SHP77 treated with DMSO at 0.1 percent for 48 hours (cell line): Measurements from ENCODE around the gene MOCS3.
"Not testable (repeated sequence)": the region's sequence is repeated elsewhere in the genome, so short reads cannot be mapped to it uniquely, and the experiment has no call there.

ENCODE experiments used
- DNase-seq: peaks from one replicate; lab custom pipeline; 2025; lab: John Stamatoyannopoulos, UW

MOCS3 gene

GRCh38 chr20:50932016-50932485, 26.6 kb upstream of the MOCS3 start:
- no peak for DNase-seq

GRCh38 chr20:50932691-50933280, 25.8 kb upstream of the MOCS3 start:
- no peak for DNase-seq

GRCh38 chr20:50933589-50933988, 25.0 kb upstream of the MOCS3 start:
- DNase-seq = no peak

- DNase-seq = no peak
Measured at GRCh38 chr20:50943069-50943468, 15.5 kb upstream of the MOCS3 start.

GRCh38 chr20:50948132-50948785, 10.4 kb upstream of the MOCS3 start:
- no peak for DNase-seq

GRCh38 chr20:50953196-50953595, 5.4 kb upstream of the MOCS3 start:
- no peak for DNase-seq

- DNase-seq = no peak
Measured at GRCh38 chr20:50953821-50954220, 4.8 kb upstream of the MOCS3 start.

GRCh38 chr20:50957276-50957675, 1.3 kb upstream of the MOCS3 start:
- DNase-seq = no peak

GRCh38 chr20:50957798-50958614, 612 bp upstream of the MOCS3 start, which contains the start of gene DPM1:
Gene DPM1 (minus strand): TSS chr20:50958532. CDS start chr20:50958523, 9 bp downstream.
- no peak for DNase-seq

- DNase-seq = no peak
Measured at GRCh38 chr20:50959543-50960126, 1.0 kb downstream of the MOCS3 start.

- DNase-seq = no peak
Measured at GRCh38 chr20:50967586-50967985, 9.0 kb downstream of the MOCS3 start.

GRCh38 chr20:50968289-50968688, 9.7 kb downstream of the MOCS3 start:
- DNase-seq = no peak

GRCh38 chr20:50969435-50969834, 10.8 kb downstream of the MOCS3 start:
- DNase-seq = no peak

- DNase-seq = no peak
Measured at GRCh38 chr20:50969912-50970311, 11.3 kb downstream of the MOCS3 start.

- no peak for DNase-seq
Measured at GRCh38 chr20:50975701-50976330, 17.2 kb downstream of the MOCS3 start.

- no peak for DNase-seq
Measured at GRCh38 chr20:50977066-50978021, 18.7 kb downstream of the MOCS3 start.

- DNase-seq = not testable (repeated sequence)
Measured at GRCh38 chr20:50978533-50978932, 19.9 kb downstream of the MOCS3 start.

- no peak for DNase-seq
Measured at GRCh38 chr20:50980071-50980681, 21.6 kb downstream of the MOCS3 start.

GRCh38 chr20:50980851-50981713, 22.5 kb downstream of the MOCS3 start:
- DNase-seq = no peak

- DNase-seq = no peak
Measured at GRCh38 chr20:50981714-50982048, 23.1 kb downstream of the MOCS3 start.
